ENCODE results near the gene PGAP3.

Gene PGAP3

DNA sequence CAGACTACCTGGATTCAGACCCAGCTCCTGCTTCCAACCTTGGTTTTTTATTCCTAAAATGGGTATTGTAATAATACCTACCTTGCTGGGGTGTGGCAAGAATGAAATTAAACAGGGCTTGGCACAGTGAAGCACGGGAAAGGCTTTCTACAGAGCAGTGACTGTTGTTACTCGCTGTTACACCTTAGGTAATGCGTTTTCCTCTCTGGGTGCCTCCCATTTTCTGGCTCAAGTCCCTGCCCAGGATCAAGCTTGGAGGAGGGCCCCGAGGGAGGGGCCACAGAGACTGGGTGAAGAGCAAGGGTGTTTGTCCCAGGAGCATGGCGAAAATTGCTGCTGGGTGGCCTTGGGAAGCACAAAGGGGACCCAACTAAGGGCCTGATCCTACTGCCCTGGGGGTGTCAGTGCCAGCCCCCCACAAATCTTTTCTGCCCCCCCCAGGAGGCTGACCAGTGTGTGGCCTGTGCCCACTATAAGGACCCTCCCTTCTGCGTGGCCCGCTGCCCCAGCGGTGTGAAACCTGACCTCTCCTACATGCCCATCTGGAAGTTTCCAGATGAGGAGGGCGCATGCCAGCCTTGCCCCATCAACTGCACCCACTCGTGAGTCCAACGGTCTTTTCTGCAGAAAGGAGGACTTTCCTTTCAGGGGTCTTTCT lies 29.2 kb upstream of the PGAP3 start:
- no peak for DNase-seq
- Histone ChIP-seq H3K4me2 (ENCODE audit: low read length) (no peak overlapping the region), H3K4me3 (ENCODE audit: low read length) (no peak overlapping the region), H3K4ac (ENCODE audit: low read depth, low read length) (no peak overlapping the region), H3K23ac (ENCODE audit: low read length) (no peak overlapping the region), H2BK5ac (ENCODE audit: low read length) (no peak overlapping the region), H3K36me3 (ENCODE audit: control insufficient read depth, insufficient read depth, low read length) (peaks cover 3% of the 10 kb centered on the region), H3K18ac (ENCODE audit: low read length) (no peak overlapping the region), H3K56ac (ENCODE audit: low read length) (no peak overlapping the region), H2BK15ac (replicated peaks; ENCODE audit: low read depth) (no peak overlapping the region), H3K4me1 (ENCODE audit: control insufficient read depth, low read depth, low read length) (no peaks in the 10 kb centered on the region), H2BK120ac (ENCODE audit: low read depth, low read length) (no peak overlapping the region), H3K79me1 (ENCODE audit: low read length) (no peaks in the 10 kb centered on the region), H3K79me2 (ENCODE audit: control insufficient read depth, insufficient read depth, low read length) (no peaks in the 10 kb centered on the region), H2AK5ac (ENCODE audit: low read length) (no peak overlapping the region), H3K27me3 (ENCODE audit: insufficient read depth, low read length, poor library complexity) (no peaks in the 10 kb centered on the region), H3K9ac (ENCODE audit: low read length) (no peak overlapping the region), H4K8ac (ENCODE audit: low read depth, low read length) (no peak overlapping the region), H3K27ac (ENCODE audit: low read depth, low read length) (no peak overlapping the region), H4K5ac (ENCODE audit: low read length) (no peak overlapping the region)
- no CpG with 5 or more reads among the region's 11 CpGs for WGBS (ENCODE audit: extremely low coverage, insufficient coverage, low lambda C conversion rate)

DNA sequence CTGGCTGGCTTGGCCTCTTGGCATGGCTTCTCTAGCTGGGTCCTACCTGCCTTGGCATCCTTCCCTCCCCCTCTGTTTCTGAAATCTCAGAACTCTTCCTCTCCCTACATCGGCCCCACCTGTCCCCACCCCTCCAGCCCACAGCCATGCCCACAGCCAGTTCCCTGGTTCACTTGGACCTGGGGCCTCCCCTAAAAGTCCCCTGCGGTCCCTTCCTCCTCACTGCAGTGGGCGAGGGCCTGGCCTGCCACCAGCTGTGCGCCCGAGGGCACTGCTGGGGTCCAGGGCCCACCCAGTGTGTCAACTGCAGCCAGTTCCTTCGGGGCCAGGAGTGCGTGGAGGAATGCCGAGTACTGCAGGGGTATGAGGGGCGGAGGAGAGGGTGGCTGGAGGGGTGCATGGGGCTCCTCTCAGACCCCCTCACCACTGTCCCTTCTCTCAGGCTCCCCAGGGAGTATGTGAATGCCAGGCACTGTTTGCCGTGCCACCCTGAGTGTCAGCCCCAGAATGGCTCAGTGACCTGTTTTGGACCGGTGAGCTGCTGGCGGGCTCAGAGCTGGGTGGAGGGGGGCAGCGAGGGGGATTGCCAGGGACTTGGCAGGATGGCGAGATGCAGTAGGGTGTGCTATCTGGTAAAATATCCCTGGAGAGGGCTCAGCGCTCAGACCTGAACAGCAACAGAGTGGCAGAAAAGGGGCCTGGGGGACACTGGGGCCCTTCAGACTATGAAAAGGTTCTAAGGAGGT lies 28.4 kb upstream of the PGAP3 start:
- Histone ChIP-seq H3K4ac (ENCODE audit: low read depth, low read length) (no peak overlapping the region), H3K18ac (ENCODE audit: low read length) (no peak overlapping the region), H3K79me2 (ENCODE audit: control insufficient read depth, insufficient read depth, low read length) (no peaks in the 10 kb centered on the region), H3K56ac (ENCODE audit: low read length) (no peak overlapping the region), H3K27ac (ENCODE audit: low read depth, low read length) (no peak overlapping the region), H3K4me1 (ENCODE audit: control insufficient read depth, low read depth, low read length) (no peaks in the 10 kb centered on the region), H3K36me3 (ENCODE audit: control insufficient read depth, insufficient read depth, low read length) (peaks cover 5% of the 10 kb centered on the region), H3K23ac (ENCODE audit: low read length) (no peak overlapping the region), H3K4me3 (ENCODE audit: low read length) (no peak overlapping the region), H4K8ac (ENCODE audit: low read depth, low read length) (no peak overlapping the region), H3K9ac (ENCODE audit: low read length) (no peak overlapping the region), H2BK5ac (ENCODE audit: low read length) (no peak overlapping the region), H2AK5ac (ENCODE audit: low read length) (no peak overlapping the region), H3K4me2 (ENCODE audit: low read length) (no peak overlapping the region), H2BK120ac (ENCODE audit: low read depth, low read length) (no peak overlapping the region), H3K27me3 (ENCODE audit: insufficient read depth, low read length, poor library complexity) (no peaks in the 10 kb centered on the region), H3K79me1 (ENCODE audit: low read length) (no peaks in the 10 kb centered on the region), H2BK15ac (replicated peaks; ENCODE audit: low read depth) (no peak overlapping the region), H4K5ac (ENCODE audit: low read length) (no peak overlapping the region)
- DNase-seq = no peak
- WGBS (ENCODE audit: extremely low coverage, insufficient coverage, low lambda C conversion rate) = no CpG with 5 or more reads among the region's 15 CpGs

GRCh38 chr17:39715375-39716072 lies 27.7 kb upstream of the PGAP3 start:
- Histone ChIP-seq H3K23ac (ENCODE audit: low read length) (no peak overlapping the region), H3K36me3 (ENCODE audit: control insufficient read depth, insufficient read depth, low read length) (peaks cover 5% of the 10 kb centered on the region)

GRCh38 chr17:39714234-39714633 lies 26.4 kb upstream of the PGAP3 start:
- no peaks in the 10 kb centered on the region for H3K4me1 ChIP-seq (ENCODE audit: control insufficient read depth, low read depth, low read length)
- no peak overlapping the region for H3K23ac ChIP-seq (ENCODE audit: low read length)
- H3K56ac ChIP-seq (ENCODE audit: low read length) = no peak overlapping the region
- H2AK5ac ChIP-seq (ENCODE audit: low read length) = no peak overlapping the region
- peaks cover 9% of the 10 kb centered on the region for H3K36me3 ChIP-seq (ENCODE audit: control insufficient read depth, insufficient read depth, low read length)
- no peak overlapping the region for H4K8ac ChIP-seq (ENCODE audit: low read depth, low read length)
- no peak overlapping the region for H4K5ac ChIP-seq (ENCODE audit: low read length)
- H3K9ac ChIP-seq (ENCODE audit: low read length) = no peak overlapping the region
- WGBS (ENCODE audit: extremely low coverage, insufficient coverage, low lambda C conversion rate) = no CpG with 5 or more reads among the region's 4 CpGs
- H2BK15ac ChIP-seq (replicated peaks; ENCODE audit: low read depth) = no peak overlapping the region
- DNase-seq = no peak
- no peak overlapping the region for H3K27ac ChIP-seq (ENCODE audit: low read depth, low read length)
- no peak overlapping the region for H3K4ac ChIP-seq (ENCODE audit: low read depth, low read length)
- H3K18ac ChIP-seq (ENCODE audit: low read length) = no peak overlapping the region
- no peak overlapping the region for H3K4me2 ChIP-seq (ENCODE audit: low read length)
- H3K79me1 ChIP-seq (ENCODE audit: low read length) = no peaks in the 10 kb centered on the region
- H2BK5ac ChIP-seq (ENCODE audit: low read length) = no peak overlapping the region
- no peak overlapping the region for H3K4me3 ChIP-seq (ENCODE audit: low read length)
- H3K79me2 ChIP-seq (ENCODE audit: control insufficient read depth, insufficient read depth, low read length) = no peaks in the 10 kb centered on the region
- no peak overlapping the region for H2BK120ac ChIP-seq (ENCODE audit: low read depth, low read length)
- H3K27me3 ChIP-seq (ENCODE audit: insufficient read depth, low read length, poor library complexity) = no peaks in the 10 kb centered on the region

More at GRCh38 chr17:39715375-39716072, 27.7 kb upstream of the PGAP3 start:
- H2AK5ac ChIP-seq (ENCODE audit: low read length) = no peak overlapping the region
- no peak overlapping the region for H3K4ac ChIP-seq (ENCODE audit: low read depth, low read length)
- no peak overlapping the region for H3K56ac ChIP-seq (ENCODE audit: low read length)
- no peak overlapping the region for H4K5ac ChIP-seq (ENCODE audit: low read length)
- WGBS (ENCODE audit: extremely low coverage, insufficient coverage, low lambda C conversion rate) = no CpG with 5 or more reads among the region's 18 CpGs
- H2BK120ac ChIP-seq (ENCODE audit: low read depth, low read length) = no peak overlapping the region
- no peak overlapping the region for H3K9ac ChIP-seq (ENCODE audit: low read length)
- no peak for DNase-seq
- H3K4me3 ChIP-seq (ENCODE audit: low read length) = no peak overlapping the region
- no peaks in the 10 kb centered on the region for H3K27me3 ChIP-seq (ENCODE audit: insufficient read depth, low read length, poor library complexity)
- no peaks in the 10 kb centered on the region for H3K79me2 ChIP-seq (ENCODE audit: control insufficient read depth, insufficient read depth, low read length)
- H3K18ac ChIP-seq (ENCODE audit: low read length) = no peak overlapping the region
- H3K4me2 ChIP-seq (ENCODE audit: low read length) = no peak overlapping the region
- H2BK15ac ChIP-seq (replicated peaks; ENCODE audit: low read depth) = no peak overlapping the region
- H3K4me1 ChIP-seq (ENCODE audit: control insufficient read depth, low read depth, low read length) = no peaks in the 10 kb centered on the region
- H3K27ac ChIP-seq (ENCODE audit: low read depth, low read length) = no peak overlapping the region
- no peak overlapping the region for H2BK5ac ChIP-seq (ENCODE audit: low read length)
- H4K8ac ChIP-seq (ENCODE audit: low read depth, low read length) = no peak overlapping the region
- H3K79me1 ChIP-seq (ENCODE audit: low read length) = no peaks in the 10 kb centered on the region

- no peak overlapping the region for H3K4ac ChIP-seq (ENCODE audit: low read depth, low read length)
- no peak overlapping the region for H4K5ac ChIP-seq (ENCODE audit: low read length)
- no peak overlapping the region for H2BK5ac ChIP-seq (ENCODE audit: low read length)
- WGBS (ENCODE audit: extremely low coverage, insufficient coverage, low lambda C conversion rate) = no CpG with 5 or more reads among the region's 10 CpGs
- no peak overlapping the region for H3K4me3 ChIP-seq (ENCODE audit: low read length)
- H2BK15ac ChIP-seq (replicated peaks; ENCODE audit: low read depth) = no peak overlapping the region
- H3K4me1 ChIP-seq (ENCODE audit: control insufficient read depth, low read depth, low read length) = no peaks in the 10 kb centered on the region
- H3K36me3 ChIP-seq (ENCODE audit: control insufficient read depth, insufficient read depth, low read length) = peaks cover 14% of the 10 kb centered on the region
- no peak overlapping the region for H4K8ac ChIP-seq (ENCODE audit: low read depth, low read length)
- H3K56ac ChIP-seq (ENCODE audit: low read length) = no peak overlapping the region
- H3K27ac ChIP-seq (ENCODE audit: low read depth, low read length) = no peak overlapping the region
- H3K79me2 ChIP-seq (ENCODE audit: control insufficient read depth, insufficient read depth, low read length) = no peaks in the 10 kb centered on the region
- peaks cover 2% of the 10 kb centered on the region for H3K79me1 ChIP-seq (ENCODE audit: low read length)
- no peak overlapping the region for H2BK120ac ChIP-seq (ENCODE audit: low read depth, low read length)
- H2AK5ac ChIP-seq (ENCODE audit: low read length) = no peak overlapping the region
- no peak overlapping the region for H3K9ac ChIP-seq (ENCODE audit: low read length)
- H3K27me3 ChIP-seq (ENCODE audit: insufficient read depth, low read length, poor library complexity) = no peaks in the 10 kb centered on the region
- H3K18ac ChIP-seq (ENCODE audit: low read length) = no peak overlapping the region
- H3K23ac ChIP-seq (ENCODE audit: low read length) = no peak overlapping the region
- DNase-seq = no peak
- no peak overlapping the region for H3K4me2 ChIP-seq (ENCODE audit: low read length)
Observed at GRCh38 chr17:39711851-39712250, 24.0 kb upstream of the PGAP3 start.
